Forelimb muscle (tissue), 1 donor: ENCODE data around the gene C16orf86. TPM values are rescaled to one million over a fixed set of nuclear protein-coding genes. Genes with fewer than 3 reads are reported as not detected.

Experiments
- DNase-seq: peaks from one replicate; pipeline ENCODE4 v3.0.0-alpha.2; 2013; ENCODE audit warnings: low read depth
- polyA plus RNA-seq: library from polyadenylated mRNA; unstranded; fragments of 120-200 nt; gene quantifications from one replicate; pipeline ENCODE4 v1.2.1, GENCODE V29; 2013; ENCODE audit not compliant: insufficient read length

C16orf86 gene
- polyA plus RNA-seq, 1 donor = 2.4 TPM

- DNase-seq = no peak
Observed at GRCh38 chr16:67667453-67667816, 821 bp downstream of the C16orf86 start.

DNA sequence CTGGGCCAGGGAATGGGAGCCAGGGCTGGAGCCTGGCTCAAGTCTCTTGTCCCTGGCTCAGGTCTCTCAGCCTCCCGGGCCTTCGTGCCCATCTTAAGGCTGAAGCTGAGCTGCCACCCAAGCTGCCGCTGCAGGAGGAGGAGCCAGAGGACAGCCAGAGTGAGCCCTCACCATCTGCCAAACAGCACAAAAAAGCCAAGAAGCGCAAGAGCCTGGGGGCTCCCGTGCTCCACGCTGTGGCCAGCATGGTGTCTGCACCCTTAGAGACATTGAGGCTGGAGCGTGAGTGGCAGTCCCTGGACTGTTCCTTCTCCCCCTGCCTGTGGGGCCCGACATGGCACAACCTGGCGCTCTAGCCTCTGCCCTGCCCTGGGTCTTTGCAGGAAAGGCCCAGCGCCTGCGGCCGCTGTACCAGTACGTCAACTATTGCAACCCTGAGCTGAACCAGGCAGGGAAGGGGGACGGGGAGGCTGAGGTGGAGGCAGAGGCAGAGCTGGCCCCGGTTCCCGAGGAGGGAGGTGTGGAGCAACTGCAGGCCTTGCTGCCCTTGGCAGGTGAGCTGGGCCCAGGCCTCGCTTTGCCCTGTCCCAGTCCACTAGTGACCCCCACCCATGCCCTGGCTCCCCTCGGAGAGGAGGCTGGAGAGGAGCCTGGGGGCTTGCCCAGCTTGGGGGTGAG is 1.3 kb downstream of the C16orf86 start:
- peak; percentile 52 for DNase-seq

GRCh38 chr16:67668495-67669157 is 2.0 kb downstream of the C16orf86 start:
- no peak for DNase-seq

- no peak for DNase-seq
Observed at GRCh38 chr16:67669499-67670101, 3.0 kb downstream of the C16orf86 start.

GRCh38 chr16:67672306-67672705 is 5.7 kb downstream of the C16orf86 start:
- no peak for DNase-seq

GRCh38 chr16:67672739-67673662 is 6.4 kb downstream of the C16orf86 start:
- no peak for DNase-seq

DNA sequence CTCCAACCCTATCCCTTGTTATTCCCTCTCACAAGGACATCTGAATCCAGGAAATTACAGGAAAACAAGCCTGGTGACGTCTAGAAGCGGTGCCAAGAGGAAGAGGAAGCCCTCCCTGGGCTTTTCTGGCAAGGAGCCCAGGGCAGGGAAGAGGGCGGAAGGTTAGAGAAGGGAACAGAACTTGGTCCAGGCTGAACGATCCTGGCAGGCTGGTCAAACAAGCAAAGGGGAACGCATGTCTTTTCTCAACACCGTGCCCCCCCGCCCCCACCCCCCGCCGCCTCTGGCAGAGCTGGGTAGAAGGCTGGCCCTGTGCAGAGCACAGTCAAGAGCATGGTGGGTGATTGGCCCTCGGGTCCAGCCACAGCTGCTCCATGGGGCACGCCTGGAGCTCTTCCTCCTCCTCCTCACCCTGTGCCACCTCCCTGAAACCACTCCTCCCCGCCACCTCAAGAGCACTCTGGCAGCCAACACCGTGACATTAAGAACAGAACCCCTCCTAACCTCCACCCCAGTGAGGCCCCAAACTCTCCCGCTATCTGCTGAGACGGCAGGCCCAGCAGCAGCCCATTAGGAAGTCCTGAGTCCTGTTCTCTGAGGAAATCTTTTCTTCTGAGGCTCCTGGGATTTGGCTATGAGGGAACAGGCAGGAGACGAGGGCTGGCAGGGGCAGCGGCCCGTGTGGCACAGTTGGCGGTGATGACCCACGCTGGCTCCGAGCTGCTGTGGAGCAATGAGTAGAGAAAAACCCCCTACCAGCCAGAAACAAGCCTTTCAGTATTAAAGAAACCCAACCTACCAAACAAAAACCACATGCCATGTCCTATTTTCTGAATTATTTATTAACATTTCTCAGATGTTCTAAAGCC is 7.3 kb downstream of the C16orf86 start:
- no peak for DNase-seq

DNA sequence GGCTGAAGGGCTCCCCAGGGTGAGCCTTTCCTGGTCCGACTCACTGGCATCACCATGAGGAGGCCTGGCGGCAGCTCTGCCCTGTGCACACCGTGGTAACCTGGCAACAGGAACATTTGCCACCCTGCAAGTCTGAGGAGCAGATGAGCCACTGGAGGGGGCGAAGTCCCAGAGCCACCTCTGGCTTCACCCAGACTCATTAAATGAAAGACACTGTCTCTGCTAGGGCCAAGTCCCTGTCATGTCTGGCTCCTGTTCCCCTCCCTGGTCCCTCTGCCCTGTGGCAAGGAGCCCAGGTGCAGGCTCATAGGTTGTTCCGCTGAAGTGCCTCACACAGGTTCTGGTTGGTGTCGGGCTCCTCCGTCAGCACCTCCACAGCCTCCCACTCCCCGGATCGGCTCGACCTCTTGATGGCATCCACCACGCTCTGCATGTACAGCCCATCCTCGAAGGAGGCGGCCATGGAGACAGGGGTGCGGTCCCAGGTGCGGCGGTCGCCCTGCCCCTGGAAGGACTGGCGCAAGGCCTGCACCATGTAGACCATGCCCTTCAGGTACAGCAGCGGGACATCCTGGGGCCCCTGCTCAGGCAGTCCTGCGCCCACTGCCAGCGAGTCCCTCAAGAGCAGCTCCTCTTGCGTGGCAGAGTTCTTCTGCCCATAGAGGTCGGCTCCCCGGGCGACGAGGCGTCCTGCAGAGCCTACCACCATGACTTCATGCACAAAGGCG is 8.4 kb downstream of the C16orf86 start:
- no peak for DNase-seq

DNA sequence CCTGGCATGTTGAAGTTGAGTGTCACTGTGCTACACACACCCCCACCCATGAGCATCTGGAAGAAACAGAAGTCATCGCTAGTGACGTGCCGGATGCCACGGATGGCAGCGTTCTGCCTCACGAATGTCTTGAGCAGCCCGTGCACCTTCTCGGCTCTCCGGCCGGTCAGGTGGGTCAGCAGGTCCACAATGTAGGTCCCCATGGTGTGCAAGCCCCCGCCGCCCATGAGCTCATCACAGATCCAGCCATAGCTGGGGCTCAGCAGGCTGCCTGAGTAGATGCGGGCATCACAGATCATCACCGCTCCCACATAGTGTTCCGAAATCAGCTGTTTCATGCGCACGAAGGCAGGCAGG is 8.9 kb downstream of the C16orf86 start:
- DNase-seq = no peak

DNA sequence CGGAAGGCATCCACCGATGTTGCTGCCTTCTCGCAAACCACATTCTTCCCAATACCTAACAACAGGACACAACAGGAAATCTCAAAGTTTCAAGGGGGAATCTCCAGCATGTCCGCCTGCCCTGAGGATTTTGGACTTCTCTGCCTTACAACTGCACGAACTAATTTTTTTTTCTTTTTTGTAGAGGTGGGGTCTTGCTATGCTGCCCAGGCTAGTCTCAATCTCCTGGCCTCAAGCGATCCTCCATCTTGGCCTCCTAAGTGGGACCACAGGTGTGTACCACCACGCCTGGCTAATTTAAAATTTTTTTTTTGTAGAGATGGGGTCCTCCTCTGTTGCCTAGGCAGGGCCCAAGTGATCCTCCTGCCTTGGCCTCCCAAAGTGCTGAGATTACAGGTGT is 9.4 kb downstream of the C16orf86 start:
- DNase-seq = no peak

- DNase-seq = no peak
Observed at GRCh38 chr16:67676516-67676915, 9.9 kb downstream of the C16orf86 start.

- no peak for DNase-seq
Observed at GRCh38 chr16:67676939-67677338, 10.3 kb downstream of the C16orf86 start.

DNA sequence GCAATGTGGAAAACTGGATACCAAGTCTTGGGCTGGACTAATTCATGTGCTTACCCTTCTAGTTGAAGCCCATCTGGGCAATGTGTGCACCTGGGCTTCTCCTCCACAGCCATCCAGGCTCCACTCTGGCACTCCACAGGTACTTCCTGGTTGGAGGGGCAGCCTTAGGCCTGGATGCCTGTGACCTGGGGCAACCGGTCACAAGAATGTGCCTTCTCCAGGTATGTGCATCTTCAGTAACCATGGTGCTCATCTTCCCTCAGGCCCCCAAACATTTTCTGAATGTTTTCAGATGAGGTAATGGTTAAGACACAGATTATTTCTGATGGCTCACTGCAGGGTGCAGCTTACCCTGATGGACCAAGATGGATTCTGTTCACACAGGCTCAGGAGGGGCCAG is 11.1 kb downstream of the C16orf86 start:
- DNase-seq = no peak

GRCh38 chr16:67678354-67679023 is 11.9 kb downstream of the C16orf86 start:
- DNase-seq = no peak

DNA sequence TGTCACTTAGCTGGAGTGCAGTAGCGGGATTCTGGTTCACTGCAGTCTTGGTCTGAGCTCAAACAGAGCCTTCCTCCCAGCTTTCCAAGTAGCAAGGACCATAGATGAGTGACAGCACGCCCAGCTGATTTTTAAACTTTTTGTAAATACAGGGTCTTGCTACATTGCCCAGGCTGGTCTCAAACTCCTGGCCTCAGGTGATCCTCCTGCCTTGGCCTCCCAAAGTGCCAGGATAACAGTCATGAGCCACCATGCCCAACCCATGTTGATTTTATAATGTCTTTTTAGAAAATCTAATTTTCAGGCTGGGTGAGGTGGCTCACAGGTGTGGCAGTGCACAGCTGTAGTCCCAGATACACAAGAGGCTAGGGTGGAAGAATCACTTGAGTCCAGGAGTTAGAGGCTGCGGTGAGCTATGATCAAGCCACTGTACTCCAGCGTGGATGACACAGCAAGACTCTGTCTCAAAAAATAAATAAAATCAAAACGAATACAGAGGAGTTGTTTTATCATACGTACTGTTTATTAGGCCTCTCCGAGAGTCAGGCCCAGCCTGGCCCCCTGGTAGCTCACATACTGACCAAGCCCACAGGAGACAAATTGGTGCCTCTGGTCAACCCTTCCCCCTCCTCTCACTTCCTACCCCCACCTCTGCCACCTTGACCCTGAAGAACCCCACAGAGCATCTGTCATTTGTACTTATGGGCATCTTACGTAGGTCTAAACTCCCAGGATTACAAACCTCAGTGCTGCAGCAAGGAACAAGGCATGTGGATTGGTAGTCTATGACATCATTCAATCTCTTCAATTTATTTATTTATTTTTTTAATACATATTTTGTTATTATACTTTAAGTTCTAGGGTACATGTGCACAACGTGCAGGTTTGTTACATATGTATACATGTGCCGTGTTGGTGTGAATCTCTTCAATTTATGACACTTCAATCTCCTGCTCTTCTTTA is 13.6 kb downstream of the C16orf86 start:
- DNase-seq = no peak

- DNase-seq = no peak
Observed at GRCh38 chr16:67683767-67684166, 17.2 kb downstream of the C16orf86 start.

GRCh38 chr16:67685388-67686112 is 18.9 kb downstream of the C16orf86 start:
- no peak for DNase-seq
